Heart right ventricle (tissue), 16 donors: ENCODE measurements around the gene EXOSC7. TPM values are rescaled to one million over a fixed set of nuclear protein-coding genes. Genes with fewer than 3 reads are reported as not detected.

Experiments used
- ATAC-seq, 8 donors: fragments of 200-7000 bp; cut with Tn5 transposase; one replicate each; pipeline ENCODE4 v1.9.1; 2020; ENCODE audit warnings: mild to moderate bottlenecking in 8 of 8, moderate library complexity in 8 of 8, moderate number of reproducible peaks in 1 of 8
- DNase-seq, 2 donors: peaks; one replicate each; pipeline ENCODE4 v3.0.0-alpha.2; 2020
- H3K27ac ChIP-seq, 10 donors: fragments of 200-600 bp; sonication (generic) in 2 of 10; one replicate each; pipeline versions ENCODE4 v1.5.0 to v1.8.0; 2020 to 2022; ENCODE audit warnings: mild to moderate bottlenecking in 3 of 10
- H3K27me3 ChIP-seq, 7 donors: fragments of 200-600 bp; one replicate each; pipeline ENCODE4 v1.8.0; 2021 to 2022; ENCODE audit warnings: mild to moderate bottlenecking in 2 of 7
- H3K36me3 ChIP-seq, 9 donors: fragments of 200-600 bp; sonication (generic) in 1 of 9; one replicate each; pipeline versions ENCODE4 v1.5.0 to v1.8.0; 2020 to 2022; ENCODE audit warnings: mild to moderate bottlenecking in 2 of 9
- H3K4me1 ChIP-seq, 9 donors: fragments of 200-600 bp; sonication (generic) in 1 of 9; one replicate each; pipeline versions ENCODE4 v1.5.0 to v1.8.0; 2020 to 2022; ENCODE audit warnings: mild to moderate bottlenecking in 4 of 9
- H3K4me3 ChIP-seq, 10 donors: fragments of 200-600 bp; sonication (generic) in 2 of 10; one replicate each; pipeline versions ENCODE4 v1.5.0 to v1.8.0; 2020 to 2022; ENCODE audit warnings: mild to moderate bottlenecking in 7 of 10, moderate library complexity in 2 of 10
- H3K9me3 ChIP-seq, 11 donors: fragments of 200-600 bp in 10 of 11; sonication (generic) in 2 of 11; one replicate each; pipeline versions ENCODE4 v1.5.0 to v1.8.0; 2013 to 2022; ENCODE audit warnings: mild to moderate bottlenecking in 2 of 11, control low read depth in 1 of 11, moderate library complexity in 1 of 11
- WGBS, 2 donors: extraction: QIAGEN DNeasy Blood & Tissue Kit; methylation state at CpG; one replicate each; pipeline ENCODE4 v1.1.7; 2013; ENCODE audit warnings: inconsistent platforms in 1 of 2; 5-methylcytosine and 5-hydroxymethylcytosine counted together
- intact Hi-C, 10 donors: fragments of 100-400 bp; cut with DNase I; formaldehyde crosslinking; loops; one replicate each; pipeline versions ENCODE4 v1.11.1 to v1.14.2; 2022
- long read RNA-seq, 3 donors: library from polyadenylated mRNA; unstranded; transcript quantifications; one replicate each; pipeline ENCODE4 v2.0.0, GENCODE V29; 2020 to 2021
- polyA plus RNA-seq, 2 donors: library from polyadenylated mRNA; stranded (reverse); fragments of 200-250 nt; gene quantifications; one replicate each; pipeline ENCODE4 v1.2.3, GENCODE V29; 2013
- total RNA-seq, 10 donors: library from RNA; stranded (reverse); fragmentation: NEBNext Ultra II Directional in 3 of 10; extraction: Animal tissue kit (Norgen Biotek cat#: 25700) in 3 of 10; gene quantifications; one replicate each; pipeline versions ENCODE4 v1.2.1 to v1.2.4, GENCODE V29; 2021 to 2023
- TF ChIP-seq, protein P1 (sequence below), 9 donors: fragments of 200-600 bp; sonication (generic) in 2 of 9; IDR thresholded peaks; one replicate each; pipeline versions ENCODE4 v1.5.0 to v1.8.0; 2021 to 2022; ENCODE audit warnings: antibody characterized with exemption in 9 of 9, mild to moderate bottlenecking in 5 of 9, moderate library complexity in 1 of 9
- donor health status: Arrhythmogenic right ventricular cardiomyopathy.
- donor health status: ischemic (EF 13 %, LVEDD 7.1; RV severe dilation, severe dysfunction).
- donor health status: healthy with polysubstance abuse.
- donor health status: DM: no; HTN: yes; CAD: no.
- donor health status: DM: no; HTN: no; CAD: no.
- donor health status: ischemic (EF 25% LVEDD 6.9; RV normal size, moderate dysfunction).
- donor health status: ischemic (EF 25% LVEDD 5.7; RV mildly dilated, moderate dysfunction).
- donor health status: healthy.
- donor health status: DM: yes; HTN: yes; CAD: no.
- donor health status: Ischemic cardiomyopathy.
- donor health status: ischemic (EF 35%, LVEDD 5.7; RV mildly dilated, moderate dysfunction).
- donor health status: nonischemic (EF 11% LVEDD 7.7; RV severe dilation, severe dysfunction).
- donor health status: DM: yes; HTN: yes; CAD: no.
- donor health status: PGD.
- donor health status: ischemic (EF 29% LVEDD 5.4; RV normal size, mild dysfunction).
- donor health status: nonischemic (EF 23%, LVEDD 6.1; RV moderate dilation, normal function).

The EXOSC7 gene
- 10 to 100 TPM; 24.2 to 35.4 (median 31.5) TPM for total RNA-seq
- 10 to 100 TPM; 32.8 to 39.9 TPM for polyA plus RNA-seq
- long read RNA-seq, donor 1, transcript EXOSC7-201 (8 exons, 1,055 nt) = major isoform, 13 of 18 reads
- long read RNA-seq, donor 1, partial matches to known transcripts = 1 of 18 reads
- long read RNA-seq, donor 1, other reads (novel, unspliced or antisense) = 0 of 18 reads
- long read RNA-seq, donor 2, transcript EXOSC7-201 (8 exons, 1,055 nt) = major isoform, 24 of 40 reads
- long read RNA-seq, donor 2, partial matches to known transcripts = 13 of 40 reads
- long read RNA-seq, donor 2, other reads (novel, unspliced or antisense) = 0 of 40 reads
- long read RNA-seq, donor 3, transcript EXOSC7-210 (9 exons, 1,395 nt) = minor isoform, 13 of 31 reads
- long read RNA-seq, donor 3, transcript EXOSC7-201 (8 exons, 1,055 nt) = major isoform, 14 of 31 reads
- long read RNA-seq, donor 3, partial matches to known transcripts = 2 of 31 reads
- long read RNA-seq, donor 3, other reads (novel, unspliced or antisense) = 2 of 31 reads

DNA sequence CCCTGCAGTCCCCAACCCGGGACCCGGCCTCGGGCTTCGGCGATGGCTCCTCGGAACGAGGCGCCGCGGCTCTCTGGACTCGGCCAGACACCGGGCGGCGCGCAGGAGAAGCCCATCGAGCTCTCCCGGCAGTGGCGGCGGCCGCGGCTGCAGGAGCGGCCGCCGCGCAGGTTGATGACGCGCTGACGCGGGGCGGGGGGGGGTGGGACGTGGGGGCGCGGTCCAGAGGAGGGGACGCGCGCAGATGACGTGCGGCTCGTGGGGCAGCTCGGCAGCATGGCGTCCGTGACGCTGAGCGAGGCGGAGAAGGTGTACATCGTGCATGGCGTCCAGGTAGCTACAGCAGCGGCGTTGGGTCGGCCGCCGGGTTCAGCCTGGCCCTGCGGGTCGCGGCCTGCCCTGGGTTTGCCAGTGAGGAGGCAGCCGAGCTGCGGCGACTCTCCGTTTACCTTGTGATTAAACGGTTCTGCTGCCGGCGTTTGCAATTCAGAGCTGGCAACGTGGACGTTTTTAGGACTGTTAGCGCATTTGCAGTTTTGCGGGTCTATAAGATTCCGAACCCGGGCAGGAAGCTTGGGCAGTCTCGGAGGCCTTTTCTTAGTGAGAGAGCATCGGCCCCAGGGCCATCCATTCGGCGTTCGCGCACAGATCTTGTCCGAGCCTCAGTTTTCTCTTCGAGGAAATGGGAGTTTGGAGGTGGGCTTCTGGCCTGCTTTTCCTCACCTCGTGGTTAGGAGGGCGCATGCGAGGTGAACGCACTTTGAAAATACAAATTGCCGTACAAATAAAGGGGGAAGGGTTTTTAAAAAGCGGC, at the start of gene EXOSC7, which contains the start of gene ZDHHC3:
EXOSC7 (plus strand) TSS at position 243 of the 814 bp plus-strand sequence; CDS start at position 277, 34 bp downstream.
ZDHHC3 (minus strand) TSS at position 173 of the 814 bp plus-strand sequence. CDS start 16,738 bp downstream, outside the sequence.
- TF ChIP-seq, protein P1, sequence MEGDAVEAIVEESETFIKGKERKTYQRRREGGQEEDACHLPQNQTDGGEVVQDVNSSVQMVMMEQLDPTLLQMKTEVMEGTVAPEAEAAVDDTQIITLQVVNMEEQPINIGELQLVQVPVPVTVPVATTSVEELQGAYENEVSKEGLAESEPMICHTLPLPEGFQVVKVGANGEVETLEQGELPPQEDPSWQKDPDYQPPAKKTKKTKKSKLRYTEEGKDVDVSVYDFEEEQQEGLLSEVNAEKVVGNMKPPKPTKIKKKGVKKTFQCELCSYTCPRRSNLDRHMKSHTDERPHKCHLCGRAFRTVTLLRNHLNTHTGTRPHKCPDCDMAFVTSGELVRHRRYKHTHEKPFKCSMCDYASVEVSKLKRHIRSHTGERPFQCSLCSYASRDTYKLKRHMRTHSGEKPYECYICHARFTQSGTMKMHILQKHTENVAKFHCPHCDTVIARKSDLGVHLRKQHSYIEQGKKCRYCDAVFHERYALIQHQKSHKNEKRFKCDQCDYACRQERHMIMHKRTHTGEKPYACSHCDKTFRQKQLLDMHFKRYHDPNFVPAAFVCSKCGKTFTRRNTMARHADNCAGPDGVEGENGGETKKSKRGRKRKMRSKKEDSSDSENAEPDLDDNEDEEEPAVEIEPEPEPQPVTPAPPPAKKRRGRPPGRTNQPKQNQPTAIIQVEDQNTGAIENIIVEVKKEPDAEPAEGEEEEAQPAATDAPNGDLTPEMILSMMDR (IDR thresholded peaks at IDR 0.05) = peak in 1 of 9 donors; percentile 19
- intact Hi-C loops = loop anchor here in 4 of 10 donors (5.0 to 10.0 kb wide), 4 partner anchors 36 to 61 kb away; no protein-coding TSS in a partner anchor
- peak within 1 kb of the TSS; percentile 27 to 95 (median 88) for H3K27ac ChIP-seq
- WGBS, 2 donors = 1% methylated on average over 79 to 82 of the region's 82 CpGs
- DNase-seq = peak; percentile 87
- H3K4me1 ChIP-seq = peaks cover 5 to 56% (median 33%) of the 10 kb centered on the region in 9 donors
- no peaks in the 10 kb centered on the region for H3K9me3 ChIP-seq
- no peaks in the 10 kb centered on the region for H3K36me3 ChIP-seq
- ATAC-seq = peak; percentile 91 to 95 (median 94)
- H3K4me3 ChIP-seq = peak within 1 kb of the TSS; percentile 59 to 99 (median 90)
- no peaks in the 10 kb centered on the region for H3K27me3 ChIP-seq

DNA sequence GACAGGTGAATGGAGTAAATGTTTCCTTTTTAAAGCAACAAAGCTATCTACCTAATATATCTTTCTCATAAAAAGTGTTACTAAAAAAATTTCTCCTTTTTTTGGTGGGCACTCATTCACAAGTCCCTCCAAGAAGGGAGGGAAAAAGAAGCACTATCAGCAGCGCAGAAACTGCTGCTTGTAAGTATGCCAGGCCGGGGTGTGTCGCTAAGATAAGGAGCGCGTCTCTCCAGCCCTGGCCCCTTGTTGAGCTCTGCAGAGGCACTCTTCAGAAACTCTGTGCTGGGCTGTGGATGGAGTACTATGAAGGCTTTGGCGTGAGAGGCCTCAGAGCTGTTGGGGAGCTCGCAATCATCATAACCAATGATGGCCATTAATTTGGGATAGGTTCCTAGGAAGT, 49.1 kb upstream of the EXOSC7 start:
- ATAC-seq (no peak), DNase-seq (no peak)
- H3K4me1 ChIP-seq = peaks cover 0 to 17% (median 10%) of the 10 kb centered on the region in 9 donors
- TF ChIP-seq, protein P1 (IDR thresholded peaks at IDR 0.05) = no peak
- H3K9me3 ChIP-seq = no peaks in the 10 kb centered on the region
- intact Hi-C loops = loop anchor here in 2 of 10 donors (5.0 to 10.0 kb wide), 2 partner anchors 602 to 1745 kb away; no protein-coding TSS in a partner anchor
- no peak overlapping the region for H3K4me3 ChIP-seq
- 72 to 79% methylated on average over 7 of the region's 7 CpGs for WGBS, 2 donors
- H3K36me3 ChIP-seq = peaks cover 0 to 89% (median 23%) of the 10 kb centered on the region in 9 donors
- H3K27me3 ChIP-seq = no peaks in the 10 kb centered on the region
- H3K27ac ChIP-seq = no peak overlapping the region

DNA sequence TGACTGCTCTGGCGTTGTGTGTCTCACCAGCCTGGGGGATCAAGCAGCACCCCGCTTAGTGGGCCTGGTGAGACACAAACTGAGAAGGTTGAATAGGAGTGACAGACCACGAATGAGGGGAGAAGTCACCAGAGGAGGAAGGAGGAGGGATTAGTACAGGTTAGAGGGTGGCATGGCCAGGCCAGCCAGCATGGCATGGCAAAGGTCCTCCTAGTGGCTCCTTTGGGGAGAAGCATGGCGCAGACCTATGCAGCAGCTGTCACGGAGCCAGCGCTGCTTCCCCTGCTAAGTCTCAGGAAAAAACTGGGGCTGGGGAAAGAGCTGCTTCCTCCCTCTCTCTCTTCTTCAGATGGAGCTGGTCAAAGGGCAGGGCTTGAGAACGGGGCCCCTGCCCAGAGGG, 48.7 kb upstream of the EXOSC7 start:
- ATAC-seq (no peak), DNase-seq (no peak)
- TF ChIP-seq, protein P1 (IDR thresholded peaks at IDR 0.05) = no peak
- H3K9me3 ChIP-seq = no peaks in the 10 kb centered on the region
- H3K27me3 ChIP-seq = no peaks in the 10 kb centered on the region
- intact Hi-C loops = loop anchor here in 2 of 10 donors (5.0 to 10.0 kb wide), 2 partner anchors 603 to 1745 kb away; no protein-coding TSS in a partner anchor
- H3K4me1 ChIP-seq = peaks cover 0 to 17% (median 10%) of the 10 kb centered on the region in 9 donors
- H3K36me3 ChIP-seq = peaks cover 0 to 89% (median 23%) of the 10 kb centered on the region in 9 donors
- H3K27ac ChIP-seq = no peak overlapping the region
- 94 to 96% methylated on average over 6 to 7 of the region's 7 CpGs for whole genome bisulfite sequencing, 2 donors
- H3K4me3 ChIP-seq = no peak overlapping the region
